ENCODE measurements around the gene RPGRIP1L.

RPGRIP1L gene

DNA sequence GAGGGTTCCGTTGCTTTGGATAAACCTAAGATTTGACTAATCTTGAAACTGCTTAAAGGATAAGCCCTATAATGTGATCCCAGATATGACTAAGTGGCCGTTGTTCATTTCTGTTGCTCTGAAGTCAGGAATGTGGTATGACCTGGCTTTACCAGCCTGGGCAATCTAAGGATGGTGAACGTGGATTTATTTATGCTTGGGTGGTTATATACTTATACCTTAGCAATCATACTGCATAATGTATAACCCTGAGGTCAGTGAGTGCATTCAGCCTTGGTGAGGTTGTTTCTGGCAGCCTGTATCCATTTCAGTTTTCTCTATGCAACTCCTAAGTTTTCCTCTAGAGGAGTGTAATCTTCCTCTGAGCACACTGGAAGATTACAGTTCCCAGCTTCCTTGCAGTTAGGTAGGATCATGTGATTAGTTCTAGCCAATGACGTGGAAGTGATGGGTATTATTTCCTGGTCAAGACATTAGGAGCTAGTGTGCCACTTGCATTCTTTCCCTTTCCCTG is 42.2 kb upstream of the RPGRIP1L start:
- Histone ChIP-seq H3K9me3 (ENCODE audit: control insufficient read depth, insufficient read depth, low read length) (0 out of 2 replicates have a peak, but pooled peaks cover 3% of the 10 kb centered on the region), H3K27me3 (ENCODE audit: control insufficient read depth, low read length) (no peaks in the 10 kb centered on the region), H4K20me1 (ENCODE audit: control insufficient read depth, insufficient read depth, low read depth, low read length) (no peaks in the 10 kb centered on the region), H3K27ac (ENCODE audit: low read depth, low read length) (no peak overlapping the region), H3K4me2 (ENCODE audit: low read length) (no peak overlapping the region), H3K4me3 (ENCODE audit: low read length) (no peak overlapping the region), H3K9me2 (replicated peaks; ENCODE audit: control insufficient read depth, low read length) (no peaks in the 10 kb centered on the region), H3K79me2 (ENCODE audit: control insufficient read depth, low read length) (peaks cover 38% of the 10 kb centered on the region), H3K4me1 (ENCODE audit: control insufficient read depth, low read length) (peaks cover 6% of the 10 kb centered on the region; the same call in 1 of the 2 replicates), H3K36me3 (ENCODE audit: control insufficient read depth, low read length) (no peaks in the 10 kb centered on the region), H3F3A (ENCODE audit: control insufficient read depth, insufficient read depth) (no peaks in the 10 kb centered on the region)
- TF ChIP-seq EZH2phosphoT487 (IDR thresholded peaks at IDR 0.05; ENCODE audit: borderline replicate concordance, low read length) (no peak), CTCF (IDR thresholded peaks at IDR 0.05; ENCODE audit: low read depth, low read length, poor library complexity, severe bottlenecking) (no peak)

GRCh38 chr16:53745086-53745485 is 41.4 kb upstream of the RPGRIP1L start:
- peaks cover 35% of the 10 kb centered on the region for H3K79me2 ChIP-seq (ENCODE audit: control insufficient read depth, low read length)
- TF ChIP-seq EZH2phosphoT487 (IDR thresholded peaks at IDR 0.05; ENCODE audit: borderline replicate concordance, low read length) (no peak), CTCF (IDR thresholded peaks at IDR 0.05; ENCODE audit: low read depth, low read length, poor library complexity, severe bottlenecking) (no peak)

GRCh38 chr16:53744449-53744848 is 40.8 kb upstream of the RPGRIP1L start:
- Histone ChIP-seq H4K20me1 (ENCODE audit: control insufficient read depth, insufficient read depth, low read depth, low read length) (no peaks in the 10 kb centered on the region), H3K9me3 (ENCODE audit: control insufficient read depth, insufficient read depth, low read length) (0 out of 2 replicates have a peak, but pooled peaks cover 3% of the 10 kb centered on the region), H3K27me3 (ENCODE audit: control insufficient read depth, low read length) (no peaks in the 10 kb centered on the region), H3K9me2 (replicated peaks; ENCODE audit: control insufficient read depth, low read length) (no peaks in the 10 kb centered on the region), H3K4me2 (ENCODE audit: low read length) (no peak overlapping the region), H3K27ac (ENCODE audit: low read depth, low read length) (no peak overlapping the region), H3K4me1 (ENCODE audit: control insufficient read depth, low read length) (peaks cover 6% of the 10 kb centered on the region; the same call in 1 of the 2 replicates), H3K79me2 (ENCODE audit: control insufficient read depth, low read length) (peaks cover 32% of the 10 kb centered on the region), H3K36me3 (ENCODE audit: control insufficient read depth, low read length) (no peaks in the 10 kb centered on the region), H3F3A (ENCODE audit: control insufficient read depth, insufficient read depth) (no peaks in the 10 kb centered on the region), H3K4me3 (ENCODE audit: low read length) (no peak overlapping the region)
- no peak for TF ChIP-seq CTCF (IDR thresholded peaks at IDR 0.05; ENCODE audit: low read depth, low read length, poor library complexity, severe bottlenecking)
- TF ChIP-seq EZH2phosphoT487 (IDR thresholded peaks at IDR 0.05; ENCODE audit: borderline replicate concordance, low read length), result no peak

More at GRCh38 chr16:53745086-53745485, 41.4 kb upstream of the RPGRIP1L start:
- no peak overlapping the region for H3K27ac ChIP-seq (ENCODE audit: low read depth, low read length)
- H3K36me3 ChIP-seq (ENCODE audit: control insufficient read depth, low read length), result no peaks in the 10 kb centered on the region
- H3K4me1 ChIP-seq (ENCODE audit: control insufficient read depth, low read length), result peaks cover 6% of the 10 kb centered on the region; the same call in 1 of the 2 replicates
- no peaks in the 10 kb centered on the region for H4K20me1 ChIP-seq (ENCODE audit: control insufficient read depth, insufficient read depth, low read depth, low read length)
- no peaks in the 10 kb centered on the region for H3K27me3 ChIP-seq (ENCODE audit: control insufficient read depth, low read length)
- H3K9me2 ChIP-seq (replicated peaks; ENCODE audit: control insufficient read depth, low read length), result no peaks in the 10 kb centered on the region
- no peak overlapping the region for H3K4me3 ChIP-seq (ENCODE audit: low read length)
- 0 out of 2 replicates have a peak, but pooled peaks cover 3% of the 10 kb centered on the region for H3K9me3 ChIP-seq (ENCODE audit: control insufficient read depth, insufficient read depth, low read length)
- no peaks in the 10 kb centered on the region for H3F3A ChIP-seq (ENCODE audit: control insufficient read depth, insufficient read depth)
- H3K4me2 ChIP-seq (ENCODE audit: low read length), result no peak overlapping the region
